Spleen (tissue), 7 donors: ENCODE measurements around the gene CREBRF.

ENCODE experiments used
- POLR2A ChIP-seq, 3 donors: fragments of 450-650 bp; IDR thresholded peaks; one replicate each; pipeline ENCODE4 v1.5.1; 2017; ENCODE audit warnings: antibody characterized with exemption in 3 of 3, mild to moderate bottlenecking in 1 of 3
- TF ChIP-seq, protein P1 (sequence below), 11 experiments: fragments of 200-600 bp in 7 of 11; fragments of 450-650 bp in 4 of 11; sonication (generic) in 4 of 11; IDR thresholded peaks in 8 of 11; conservative IDR thresholded peaks in 3 of 11; 1 replicate in 7 of 11; 2 replicates in 4 of 11; pipeline versions ENCODE4 v1.4.0 to v1.8.0; 2016 to 2021; ENCODE audit warnings: antibody characterized with exemption in 11 of 11, inconsistent platforms in 4 of 11, mild to moderate bottlenecking in 1 of 11
- donor health status: DM: no; HTN: no; CAD: no; lungs with moderate emphysema.
- donor health status: DM: no; HTN: no; CAD: no.
- donor health status: DM: no; HTN: no; CAD: no.

DNA sequence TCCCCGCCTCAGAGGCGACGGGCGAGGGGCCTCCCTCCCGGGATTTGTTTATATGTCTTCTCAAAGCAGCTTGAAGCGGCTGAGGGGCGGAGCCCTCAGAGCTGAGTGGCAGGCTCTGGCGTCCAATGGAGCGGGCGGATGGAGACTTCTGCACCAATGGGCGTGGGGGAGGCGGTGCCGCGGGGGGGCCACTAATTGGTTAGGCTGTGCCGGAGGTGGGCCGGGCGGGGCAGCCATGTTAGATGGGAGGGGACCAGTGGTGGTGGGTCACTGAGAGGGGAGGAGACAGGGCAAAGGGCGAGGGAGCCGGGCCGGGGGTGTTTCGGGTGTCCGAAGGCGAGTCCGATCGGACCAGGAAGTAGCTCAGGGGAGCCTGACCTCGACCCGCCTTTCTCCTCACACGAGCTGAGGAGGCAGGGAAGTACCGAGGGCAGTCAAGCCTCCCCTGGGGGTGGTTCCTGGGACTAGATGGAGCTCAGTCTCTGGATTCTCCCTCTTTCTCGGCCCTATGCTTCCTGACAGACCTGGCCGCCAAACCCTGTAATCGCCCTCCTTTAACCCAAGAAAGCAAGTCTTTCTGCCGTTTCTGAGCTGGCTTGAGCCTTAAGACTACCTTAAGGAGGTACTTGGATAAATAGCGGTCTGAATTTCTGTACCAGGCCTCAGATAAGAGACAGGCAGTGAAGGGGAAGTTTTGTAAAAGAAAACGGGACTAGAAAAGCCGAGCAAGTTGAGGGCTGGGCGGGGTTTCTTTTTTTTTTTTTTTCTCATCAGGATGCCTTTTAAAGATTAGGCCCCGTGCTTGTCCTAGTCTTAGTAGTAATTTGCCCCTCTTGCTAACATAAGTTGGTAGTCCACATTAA, 1.1 kb downstream of the CREBRF start:
- TF ChIP-seq, protein P1, sequence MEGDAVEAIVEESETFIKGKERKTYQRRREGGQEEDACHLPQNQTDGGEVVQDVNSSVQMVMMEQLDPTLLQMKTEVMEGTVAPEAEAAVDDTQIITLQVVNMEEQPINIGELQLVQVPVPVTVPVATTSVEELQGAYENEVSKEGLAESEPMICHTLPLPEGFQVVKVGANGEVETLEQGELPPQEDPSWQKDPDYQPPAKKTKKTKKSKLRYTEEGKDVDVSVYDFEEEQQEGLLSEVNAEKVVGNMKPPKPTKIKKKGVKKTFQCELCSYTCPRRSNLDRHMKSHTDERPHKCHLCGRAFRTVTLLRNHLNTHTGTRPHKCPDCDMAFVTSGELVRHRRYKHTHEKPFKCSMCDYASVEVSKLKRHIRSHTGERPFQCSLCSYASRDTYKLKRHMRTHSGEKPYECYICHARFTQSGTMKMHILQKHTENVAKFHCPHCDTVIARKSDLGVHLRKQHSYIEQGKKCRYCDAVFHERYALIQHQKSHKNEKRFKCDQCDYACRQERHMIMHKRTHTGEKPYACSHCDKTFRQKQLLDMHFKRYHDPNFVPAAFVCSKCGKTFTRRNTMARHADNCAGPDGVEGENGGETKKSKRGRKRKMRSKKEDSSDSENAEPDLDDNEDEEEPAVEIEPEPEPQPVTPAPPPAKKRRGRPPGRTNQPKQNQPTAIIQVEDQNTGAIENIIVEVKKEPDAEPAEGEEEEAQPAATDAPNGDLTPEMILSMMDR (IDR thresholded peaks at IDR 0.05 in 8 of 11, conservative IDR thresholded peaks at IDR 0.05 in 3 of 11), result peak in 6 of 11 experiments; percentile 14 to 34 (median 20)
- no peak for TF ChIP-seq POLR2A (IDR thresholded peaks at IDR 0.05)
